Liver (tissue), 9 donors: ENCODE results near the gene EXOC4. TPM values are rescaled to one million over a fixed set of nuclear protein-coding genes. Genes with fewer than 3 reads are reported as not detected.

ENCODE experiments used
- DNase-seq: peaks from one replicate; pipeline ENCODE4 v3.0.0-alpha.2; 2017; ENCODE audit warnings: low spot score
- H3K27ac ChIP-seq, 2 donors: one replicate each; pipeline ENCODE4 v1.7.0; 2013; ENCODE audit warnings: inconsistent platforms in 2 of 2, low read length in 2 of 2, control low read depth in 1 of 2, low read depth in 1 of 2, mild to moderate bottlenecking in 1 of 2
- H3K27me3 ChIP-seq, 4 donors: one replicate each; pipeline versions ENCODE4 v1.6.1 to v1.7.0; 2013; ENCODE audit warnings: low read length in 3 of 4, inconsistent platforms in 1 of 4, mild to moderate bottlenecking in 1 of 4, moderate library complexity in 1 of 4; ENCODE audit not compliant: control insufficient read depth in 4 of 4, insufficient read depth in 4 of 4
- H3K36me3 ChIP-seq, 4 donors: one replicate each; pipeline versions ENCODE4 v1.6.1 to v1.7.0; 2013; ENCODE audit warnings: low read length in 3 of 4, mild to moderate bottlenecking in 3 of 4, low read depth in 1 of 4, moderate library complexity in 1 of 4; ENCODE audit not compliant: control insufficient read depth in 4 of 4, insufficient read depth in 3 of 4
- H3K4me1 ChIP-seq, 4 donors: one replicate each; pipeline versions ENCODE4 v1.6.1 to v1.7.0; 2013; ENCODE audit warnings: low read length in 3 of 4, mild to moderate bottlenecking in 3 of 4, moderate library complexity in 1 of 4; ENCODE audit not compliant: control insufficient read depth in 4 of 4, insufficient read depth in 4 of 4
- H3K4me3 ChIP-seq, 3 donors: one replicate each; pipeline versions ENCODE4 v1.6.1 to v1.7.0; 2013; ENCODE audit warnings: low read length in 3 of 3, control low read depth in 1 of 3, low read depth in 1 of 3, mild to moderate bottlenecking in 1 of 3
- H3K9ac ChIP-seq, 2 donors: one replicate each; pipeline ENCODE4 v1.7.0; 2013; ENCODE audit warnings: low read length in 2 of 2, mild to moderate bottlenecking in 2 of 2, moderate library complexity in 2 of 2, control low read depth in 1 of 2, low read depth in 1 of 2
- H3K9me3 ChIP-seq, 4 donors: one replicate each; pipeline versions ENCODE4 v1.6.1 to v1.7.0; 2013; ENCODE audit warnings: low read length in 3 of 4; ENCODE audit not compliant: control insufficient read depth in 4 of 4
- ATF3 ChIP-seq: IDR thresholded peaks from 2 replicates; pipeline ENCODE4 v1.6.1; 2016; ENCODE audit warnings: antibody characterized with exemption
- CTCF ChIP-seq: fragments of 150-350 bp; IDR thresholded peaks from 2 replicates; pipeline ENCODE4 v1.5.1; 2017; ENCODE audit warnings: improper control_type of control experiment, low read depth, low read length; ENCODE audit not compliant: missing input control
- FOXA1 ChIP-seq: IDR thresholded peaks from 2 replicates; pipeline ENCODE4 v1.6.1; 2016; ENCODE audit warnings: antibody characterized with exemption
- GABPA ChIP-seq, 2 donors: IDR thresholded peaks in 1 of 2; conservative IDR thresholded peaks in 1 of 2; 2 replicates each; pipeline ENCODE4 v1.6.1; 2016; ENCODE audit warnings: antibody characterized with exemption in 2 of 2, mild to moderate bottlenecking in 1 of 2, moderate library complexity in 1 of 2
- HNF4A ChIP-seq, 2 donors: conservative IDR thresholded peaks; 2 replicates each; pipeline ENCODE4 v1.6.1; 2016; ENCODE audit warnings: antibody characterized with exemption in 2 of 2, mild to moderate bottlenecking in 2 of 2
- HNF4G ChIP-seq: IDR thresholded peaks from 2 replicates; pipeline ENCODE4 v1.6.1; 2016; ENCODE audit warnings: antibody characterized with exemption
- JUND ChIP-seq, 2 donors: IDR thresholded peaks; 2 replicates each; pipeline ENCODE4 v1.6.1; 2016; ENCODE audit warnings: antibody characterized with exemption in 2 of 2
- MAX ChIP-seq: IDR thresholded peaks from 2 replicates; pipeline ENCODE4 v1.6.1; 2016; ENCODE audit warnings: antibody characterized with exemption
- RAD21 ChIP-seq, 2 donors: IDR thresholded peaks; 2 replicates each; pipeline ENCODE4 v1.6.1; 2016; ENCODE audit warnings: antibody characterized with exemption in 2 of 2, mild to moderate bottlenecking in 2 of 2
- REST ChIP-seq: IDR thresholded peaks from 2 replicates; pipeline ENCODE4 v1.6.1; 2016; ENCODE audit warnings: antibody characterized with exemption, mild to moderate bottlenecking
- RXRA ChIP-seq, 2 donors: IDR thresholded peaks; 2 replicates each; pipeline ENCODE4 v1.6.1; 2017 to 2018; ENCODE audit warnings: antibody characterized with exemption in 2 of 2, mild to moderate bottlenecking in 1 of 2
- SP1 ChIP-seq: IDR thresholded peaks from 2 replicates; pipeline ENCODE4 v1.6.1; 2018; ENCODE audit warnings: antibody characterized with exemption, mild to moderate bottlenecking
- TAF1 ChIP-seq: conservative IDR thresholded peaks from 2 replicates; pipeline ENCODE4 v1.6.1; 2016; ENCODE audit warnings: antibody characterized with exemption, mild to moderate bottlenecking
- YY1 ChIP-seq: IDR thresholded peaks from 2 replicates; pipeline ENCODE4 v1.6.1; 2016; ENCODE audit warnings: antibody characterized with exemption, mild to moderate bottlenecking
- ZBTB33 ChIP-seq: IDR thresholded peaks from 2 replicates; pipeline ENCODE4 v1.6.1; 2016; ENCODE audit warnings: antibody characterized with exemption
- WGBS: extraction: QIAGEN DNeasy Blood & Tissue Kit; methylation state at CpG from one replicate; pipeline ENCODE4 v1.1.7; 2013; 5-methylcytosine and 5-hydroxymethylcytosine counted together
- polyA plus RNA-seq, 2 donors: library from polyadenylated mRNA; stranded (reverse) in 1 of 2; unstranded in 1 of 2; fragments of 200-250 nt in 1 of 2; fragments of >200 nt in 1 of 2; fragmentation: Nextera tagmentation in 1 of 2; extraction: Ambion mirVana in 1 of 2; gene quantifications; one replicate each; pipeline versions ENCODE4 v1.2.1 to v1.2.3, GENCODE V29; 2013 to 2015
- total RNA-seq, 2 donors: library from RNA; depleted of rRNA; stranded (reverse); fragments of >200 nt; gene quantifications; one replicate each; pipeline ENCODE4 v1.2.3, GENCODE V29; 2014
- donor health status: healthy.
- donor health status: healthy.
- donor health status: healthy.
- donor health status: healthy.
- donor health status: healthy.

EXOC4 gene
- total and polyA plus RNA-seq, 4 donors = 9.5 to 55.9 (median 23.6) TPM

- no peaks in the 10 kb centered on the region for H3K4me1 ChIP-seq
- H3K27me3 ChIP-seq = no peaks in the 10 kb centered on the region
- H3K9me3 ChIP-seq = no peaks in the 10 kb centered on the region
- H3K27ac ChIP-seq = no peak overlapping the region
- TF ChIP-seq ZBTB33 = no peak
- no peak for TF ChIP-seq HNF4G
- TF ChIP-seq JUND (IDR thresholded peaks at IDR 0.05) = no peak
- no peak for TF ChIP-seq FOXA1
- TF ChIP-seq REST = no peak
- TF ChIP-seq CTCF = no peak
- TF ChIP-seq GABPA (IDR thresholded peaks at IDR 0.05 in 1 of 2, conservative IDR thresholded peaks at IDR 0.05 in 1 of 2) = no peak
- TF ChIP-seq MAX = no peak
- no peak for TF ChIP-seq SP1
- no peak for TF ChIP-seq RAD21 (IDR thresholded peaks at IDR 0.05)
- TF ChIP-seq HNF4A (conservative IDR thresholded peaks at IDR 0.05) = no peak
- TF ChIP-seq RXRA (IDR thresholded peaks at IDR 0.05) = no peak
- WGBS = 85% methylated on average over 1 of the region's 1 CpG
- H3K9ac ChIP-seq = no peak overlapping the region
- no peaks in the 10 kb centered on the region for H3K36me3 ChIP-seq
- no peak overlapping the region for H3K4me3 ChIP-seq
- no peak for DNase-seq
Measured at GRCh38 chr7:133394369-133394768, 141.5 kb downstream of the EXOC4 start.

- Histone ChIP-seq H3K4me1 (no peaks in the 10 kb centered on the region), H3K27me3 (no peaks in the 10 kb centered on the region), H3K36me3 (no peaks in the 10 kb centered on the region), H3K9ac (no peak overlapping the region), H3K4me3 (no peak overlapping the region), H3K27ac (no peak overlapping the region), H3K9me3 (no peaks in the 10 kb centered on the region)
- TF ChIP-seq RAD21 (IDR thresholded peaks at IDR 0.05) (no peak), MAX (no peak), TAF1 (no peak), CTCF (no peak), ATF3 (no peak), GABPA (IDR thresholded peaks at IDR 0.05 in 1 of 2, conservative IDR thresholded peaks at IDR 0.05 in 1 of 2) (no peak), YY1 (no peak)
- 87% methylated on average over 1 of the region's 1 CpG for WGBS
- no peak for DNase-seq
Measured at GRCh38 chr7:133395551-133395950, 142.7 kb downstream of the EXOC4 start.
